ENCODE results near the gene PODXL2.

DNA sequence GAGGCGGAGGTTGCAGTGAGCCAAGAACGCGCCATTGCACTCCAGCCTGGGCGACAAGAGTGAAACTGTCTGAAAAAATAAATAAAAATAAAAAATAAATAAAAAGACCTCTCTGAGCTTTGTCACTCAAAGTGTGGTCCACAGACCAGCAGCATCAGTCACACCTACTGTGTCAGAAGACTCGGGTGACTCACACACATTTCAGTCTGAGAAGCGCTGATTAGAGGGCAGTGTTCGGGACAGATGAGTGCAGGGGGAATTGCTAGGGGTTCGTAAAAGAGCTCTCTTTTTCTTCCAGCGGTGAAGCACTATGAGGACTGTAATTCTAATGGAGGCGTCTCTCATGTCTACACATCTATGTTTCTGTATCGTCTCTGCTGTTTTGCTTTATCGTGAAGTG is 5.7 kb downstream of the PODXL2 start:
- TF ChIP-seq, protein P1, sequence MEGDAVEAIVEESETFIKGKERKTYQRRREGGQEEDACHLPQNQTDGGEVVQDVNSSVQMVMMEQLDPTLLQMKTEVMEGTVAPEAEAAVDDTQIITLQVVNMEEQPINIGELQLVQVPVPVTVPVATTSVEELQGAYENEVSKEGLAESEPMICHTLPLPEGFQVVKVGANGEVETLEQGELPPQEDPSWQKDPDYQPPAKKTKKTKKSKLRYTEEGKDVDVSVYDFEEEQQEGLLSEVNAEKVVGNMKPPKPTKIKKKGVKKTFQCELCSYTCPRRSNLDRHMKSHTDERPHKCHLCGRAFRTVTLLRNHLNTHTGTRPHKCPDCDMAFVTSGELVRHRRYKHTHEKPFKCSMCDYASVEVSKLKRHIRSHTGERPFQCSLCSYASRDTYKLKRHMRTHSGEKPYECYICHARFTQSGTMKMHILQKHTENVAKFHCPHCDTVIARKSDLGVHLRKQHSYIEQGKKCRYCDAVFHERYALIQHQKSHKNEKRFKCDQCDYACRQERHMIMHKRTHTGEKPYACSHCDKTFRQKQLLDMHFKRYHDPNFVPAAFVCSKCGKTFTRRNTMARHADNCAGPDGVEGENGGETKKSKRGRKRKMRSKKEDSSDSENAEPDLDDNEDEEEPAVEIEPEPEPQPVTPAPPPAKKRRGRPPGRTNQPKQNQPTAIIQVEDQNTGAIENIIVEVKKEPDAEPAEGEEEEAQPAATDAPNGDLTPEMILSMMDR (IDR thresholded peaks at IDR 0.05; ENCODE audit: insufficient read depth, low read length) = no peak
- TF ChIP-seq GABPA (IDR thresholded peaks at IDR 0.05; ENCODE audit: low read depth) (no peak), POLR2AphosphoS5 (IDR thresholded peaks at IDR 0.05; ENCODE audit: low read depth) (no peak), SPI1 (IDR thresholded peaks at IDR 0.05; ENCODE audit: borderline replicate concordance, low read depth) (no peak)
- TF ChIP-seq, protein P2, sequence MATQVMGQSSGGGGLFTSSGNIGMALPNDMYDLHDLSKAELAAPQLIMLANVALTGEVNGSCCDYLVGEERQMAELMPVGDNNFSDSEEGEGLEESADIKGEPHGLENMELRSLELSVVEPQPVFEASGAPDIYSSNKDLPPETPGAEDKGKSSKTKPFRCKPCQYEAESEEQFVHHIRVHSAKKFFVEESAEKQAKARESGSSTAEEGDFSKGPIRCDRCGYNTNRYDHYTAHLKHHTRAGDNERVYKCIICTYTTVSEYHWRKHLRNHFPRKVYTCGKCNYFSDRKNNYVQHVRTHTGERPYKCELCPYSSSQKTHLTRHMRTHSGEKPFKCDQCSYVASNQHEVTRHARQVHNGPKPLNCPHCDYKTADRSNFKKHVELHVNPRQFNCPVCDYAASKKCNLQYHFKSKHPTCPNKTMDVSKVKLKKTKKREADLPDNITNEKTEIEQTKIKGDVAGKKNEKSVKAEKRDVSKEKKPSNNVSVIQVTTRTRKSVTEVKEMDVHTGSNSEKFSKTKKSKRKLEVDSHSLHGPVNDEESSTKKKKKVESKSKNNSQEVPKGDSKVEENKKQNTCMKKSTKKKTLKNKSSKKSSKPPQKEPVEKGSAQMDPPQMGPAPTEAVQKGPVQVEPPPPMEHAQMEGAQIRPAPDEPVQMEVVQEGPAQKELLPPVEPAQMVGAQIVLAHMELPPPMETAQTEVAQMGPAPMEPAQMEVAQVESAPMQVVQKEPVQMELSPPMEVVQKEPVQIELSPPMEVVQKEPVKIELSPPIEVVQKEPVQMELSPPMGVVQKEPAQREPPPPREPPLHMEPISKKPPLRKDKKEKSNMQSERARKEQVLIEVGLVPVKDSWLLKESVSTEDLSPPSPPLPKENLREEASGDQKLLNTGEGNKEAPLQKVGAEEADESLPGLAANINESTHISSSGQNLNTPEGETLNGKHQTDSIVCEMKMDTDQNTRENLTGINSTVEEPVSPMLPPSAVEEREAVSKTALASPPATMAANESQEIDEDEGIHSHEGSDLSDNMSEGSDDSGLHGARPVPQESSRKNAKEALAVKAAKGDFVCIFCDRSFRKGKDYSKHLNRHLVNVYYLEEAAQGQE (IDR thresholded peaks at IDR 0.05; ENCODE audit: insufficient replicate concordance, low read depth) = no peak

Measured in HL-60 (cell line).